Measurements from ENCODE around the gene SIPA1L3.

DNA sequence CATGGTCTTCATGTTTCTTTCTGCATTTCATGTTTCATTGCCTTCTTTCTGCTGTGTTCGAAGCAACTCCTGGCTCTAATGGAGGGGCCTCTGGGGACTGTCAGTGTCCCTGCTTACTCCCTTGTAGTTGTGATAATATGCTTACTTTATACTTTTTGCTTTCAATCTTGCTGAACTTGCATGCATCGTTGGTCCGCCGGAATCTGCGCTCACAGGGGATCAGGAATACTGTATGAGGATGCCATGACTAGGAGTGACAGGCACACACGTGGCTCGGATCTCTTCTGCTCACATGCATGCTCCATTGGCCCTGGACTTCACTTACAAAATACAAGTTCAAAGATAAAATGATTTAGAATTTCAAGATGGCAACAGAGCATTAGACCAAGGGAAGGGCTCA, 108.8 kb downstream of the SIPA1L3 start:
- TF ChIP-seq CTCF (IDR thresholded peaks at IDR 0.05; ENCODE audit: low read depth, low read length) (no peak), EZH2phosphoT487 (IDR thresholded peaks at IDR 0.05; ENCODE audit: low read depth) (no peak)

Data from OCI-LY3 (cell line).